WTC11 (cell line): ENCODE measurements around the gene SLC38A10.

ENCODE experiments used
- FOXJ3 ChIP-seq: sonication (generic); formaldehyde crosslinking; IDR thresholded peaks from 2 replicates; pipeline ENCODE4 v1.9.0; 2021; ENCODE audit warnings: missing genetic modification reagents, mild to moderate bottlenecking, borderline replicate concordance
- FOXK1 ChIP-seq: sonication (generic); formaldehyde crosslinking; IDR thresholded peaks from 2 replicates; pipeline ENCODE4 v1.8.0; 2022; ENCODE audit warnings: mild to moderate bottlenecking, moderate library complexity, missing genetic modification reagents
- TEAD1 ChIP-seq: sonication (generic); formaldehyde crosslinking; IDR thresholded peaks from 2 replicates; pipeline ENCODE4 v1.8.0; 2022; ENCODE audit warnings: mild to moderate bottlenecking, missing genetic modification reagents
- ZBTB21 ChIP-seq: sonication (generic); formaldehyde crosslinking; IDR thresholded peaks from 2 replicates; pipeline ENCODE4 v1.8.1; 2023; ENCODE audit warnings: mild to moderate bottlenecking, missing genetic modification reagents, borderline replicate concordance
- ZNF219 ChIP-seq: sonication (generic); formaldehyde crosslinking; IDR thresholded peaks from 2 replicates; pipeline ENCODE4 v1.8.0; 2023; ENCODE audit warnings: missing genetic modification reagents, mild to moderate bottlenecking, borderline replicate concordance
- ZNF671 ChIP-seq: fragments of 250-450 bp; sonication (Bioruptor Pico); IDR thresholded peaks from 2 replicates; pipeline ENCODE4 v1.8.0; 2021; ENCODE audit warnings: mild to moderate bottlenecking
- TF ChIP-seq, protein P1 (sequence below): fragments of 200-600 bp; IDR thresholded peaks from 2 replicates; pipeline ENCODE4 v1.8.0; 2022; ENCODE audit warnings: antibody characterized with exemption
- TF ChIP-seq, protein P2 (sequence below): sonication (generic); formaldehyde crosslinking; IDR thresholded peaks from 2 replicates; pipeline ENCODE4 v1.8.1; 2023; ENCODE audit warnings: mild to moderate bottlenecking, missing genetic modification reagents, moderate library complexity
- TF ChIP-seq, protein P3 (sequence below): fragments of 250-450 bp; sonication (Bioruptor Pico); IDR thresholded peaks from 2 replicates; pipeline ENCODE4 v1.9.0; 2021; ENCODE audit warnings: mild to moderate bottlenecking

DNA sequence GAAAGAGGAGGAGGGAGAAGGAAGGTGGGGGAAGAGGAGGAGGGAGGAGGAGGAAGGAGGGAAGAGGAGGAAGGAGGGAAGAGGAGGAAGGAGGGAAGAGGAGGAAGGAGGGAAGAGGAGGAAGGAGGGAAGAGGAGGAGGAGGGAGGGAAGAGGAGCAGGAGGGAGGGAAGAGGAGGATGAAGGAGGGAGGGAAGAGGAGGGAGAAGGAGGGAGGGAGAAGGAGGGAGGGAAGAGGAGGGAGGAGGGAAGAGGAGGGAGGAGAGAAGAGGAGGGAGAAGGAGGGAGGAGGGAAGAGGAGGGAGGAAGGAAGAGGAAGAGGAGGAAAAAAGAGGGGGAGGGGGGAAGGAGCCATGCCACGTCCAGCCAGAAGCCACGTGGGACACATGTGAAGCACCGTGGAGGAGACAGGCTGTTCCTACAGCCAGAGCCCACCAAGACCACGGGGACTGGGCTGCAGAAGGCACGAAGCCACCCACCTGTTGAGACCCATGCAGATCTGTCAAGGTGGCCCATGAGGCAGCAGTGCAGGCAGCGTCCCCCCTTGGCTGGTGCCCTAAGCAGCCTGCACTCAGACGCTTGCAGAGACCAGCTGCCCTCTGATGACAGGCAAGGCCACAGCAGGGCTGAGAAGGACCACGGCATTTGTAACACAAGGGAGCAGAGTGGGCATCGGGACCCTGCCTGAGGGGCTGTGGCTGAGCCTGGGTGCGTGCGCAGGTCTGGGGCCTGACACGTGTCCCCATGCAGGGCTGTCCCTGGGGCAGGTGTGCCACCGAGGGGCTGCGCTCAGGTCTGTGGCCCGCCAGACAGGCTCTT, 45.7 kb downstream of the SLC38A10 start:
- TF ChIP-seq, protein P1, sequence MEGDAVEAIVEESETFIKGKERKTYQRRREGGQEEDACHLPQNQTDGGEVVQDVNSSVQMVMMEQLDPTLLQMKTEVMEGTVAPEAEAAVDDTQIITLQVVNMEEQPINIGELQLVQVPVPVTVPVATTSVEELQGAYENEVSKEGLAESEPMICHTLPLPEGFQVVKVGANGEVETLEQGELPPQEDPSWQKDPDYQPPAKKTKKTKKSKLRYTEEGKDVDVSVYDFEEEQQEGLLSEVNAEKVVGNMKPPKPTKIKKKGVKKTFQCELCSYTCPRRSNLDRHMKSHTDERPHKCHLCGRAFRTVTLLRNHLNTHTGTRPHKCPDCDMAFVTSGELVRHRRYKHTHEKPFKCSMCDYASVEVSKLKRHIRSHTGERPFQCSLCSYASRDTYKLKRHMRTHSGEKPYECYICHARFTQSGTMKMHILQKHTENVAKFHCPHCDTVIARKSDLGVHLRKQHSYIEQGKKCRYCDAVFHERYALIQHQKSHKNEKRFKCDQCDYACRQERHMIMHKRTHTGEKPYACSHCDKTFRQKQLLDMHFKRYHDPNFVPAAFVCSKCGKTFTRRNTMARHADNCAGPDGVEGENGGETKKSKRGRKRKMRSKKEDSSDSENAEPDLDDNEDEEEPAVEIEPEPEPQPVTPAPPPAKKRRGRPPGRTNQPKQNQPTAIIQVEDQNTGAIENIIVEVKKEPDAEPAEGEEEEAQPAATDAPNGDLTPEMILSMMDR: no peak
- TF ChIP-seq, protein P2, sequence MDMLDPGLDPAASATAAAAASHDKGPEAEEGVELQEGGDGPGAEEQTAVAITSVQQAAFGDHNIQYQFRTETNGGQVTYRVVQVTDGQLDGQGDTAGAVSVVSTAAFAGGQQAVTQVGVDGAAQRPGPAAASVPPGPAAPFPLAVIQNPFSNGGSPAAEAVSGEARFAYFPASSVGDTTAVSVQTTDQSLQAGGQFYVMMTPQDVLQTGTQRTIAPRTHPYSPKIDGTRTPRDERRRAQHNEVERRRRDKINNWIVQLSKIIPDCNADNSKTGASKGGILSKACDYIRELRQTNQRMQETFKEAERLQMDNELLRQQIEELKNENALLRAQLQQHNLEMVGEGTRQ (CRISPR knock-in tag): no peak
- TF ChIP-seq ZBTB21 (CRISPR knock-in tag) (no peak), ZNF219 (CRISPR knock-in tag) (no peak), FOXK1 (no peak), FOXJ3 (CRISPR knock-in tag) (no peak), TEAD1 (CRISPR knock-in tag) (no peak), ZNF671 (CRISPR knock-in tag) (no peak)
- TF ChIP-seq, protein P3, sequence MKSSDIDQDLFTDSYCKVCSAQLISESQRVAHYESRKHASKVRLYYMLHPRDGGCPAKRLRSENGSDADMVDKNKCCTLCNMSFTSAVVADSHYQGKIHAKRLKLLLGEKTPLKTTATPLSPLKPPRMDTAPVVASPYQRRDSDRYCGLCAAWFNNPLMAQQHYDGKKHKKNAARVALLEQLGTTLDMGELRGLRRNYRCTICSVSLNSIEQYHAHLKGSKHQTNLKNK (CRISPR knock-in tag): no peak
